ENCODE measurements around the gene PHACTR1.

PHACTR1 gene

DNA sequence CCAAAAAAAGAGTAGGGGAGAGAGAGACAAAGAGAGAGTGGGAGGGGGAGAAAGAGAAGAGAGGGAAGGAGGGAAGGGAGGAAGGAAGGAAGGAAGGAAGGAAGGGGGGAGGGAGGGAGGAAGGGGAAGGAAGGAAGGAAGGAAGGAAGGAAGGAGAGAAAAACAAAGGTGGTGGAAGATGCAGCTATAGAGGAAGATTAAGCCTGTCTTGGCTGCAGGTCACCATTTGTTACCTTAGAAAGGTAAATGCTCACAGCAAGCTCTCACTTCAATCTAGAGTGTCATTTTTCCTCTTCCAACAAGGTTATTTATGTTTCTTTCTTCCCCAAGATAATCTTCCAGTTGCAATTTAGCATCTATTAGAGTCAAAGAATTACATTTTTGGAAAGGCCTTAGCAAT, 284.0 kb downstream of the PHACTR1 start:
- H3K4me1 ChIP-seq (ENCODE audit: insufficient read depth, low read length), result peaks cover 7% of the 10 kb centered on the region
- no peak overlapping the region for H3K4me3 ChIP-seq (ENCODE audit: low read length)
- H3K9me3 ChIP-seq (ENCODE audit: insufficient read depth, low read depth, low read length), result no peaks in the 10 kb centered on the region
- H3K27ac ChIP-seq (ENCODE audit: low read length), result no peak overlapping the region
- H3K27me3 ChIP-seq (ENCODE audit: insufficient read depth, low read length), result no peaks in the 10 kb centered on the region
- H3K36me3 ChIP-seq (ENCODE audit: insufficient read depth, low read depth, low read length), result no peaks in the 10 kb centered on the region
- H3K9ac ChIP-seq (ENCODE audit: low read depth, low read length), result no peak overlapping the region

DNA sequence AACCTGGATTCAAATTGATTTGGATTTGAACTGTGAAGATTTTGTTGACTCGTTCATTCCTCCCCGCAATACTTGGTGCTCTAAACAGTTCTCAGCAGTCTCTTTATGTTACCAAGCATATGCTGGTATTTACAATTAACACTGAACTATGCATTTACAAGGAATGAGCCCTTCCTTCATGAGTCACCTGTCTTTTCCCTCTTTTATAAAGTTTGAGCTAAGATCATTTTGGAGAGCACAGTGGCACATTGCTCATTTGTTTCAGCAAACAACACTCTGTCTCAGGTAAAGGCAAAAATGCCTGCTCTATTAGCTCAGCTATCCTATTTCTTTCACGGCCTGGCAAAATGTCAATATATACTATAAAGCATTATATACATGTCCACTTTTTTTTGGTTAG, 285.4 kb downstream of the PHACTR1 start:
- H3K4me3 ChIP-seq (ENCODE audit: low read length), result no peak overlapping the region

DNA sequence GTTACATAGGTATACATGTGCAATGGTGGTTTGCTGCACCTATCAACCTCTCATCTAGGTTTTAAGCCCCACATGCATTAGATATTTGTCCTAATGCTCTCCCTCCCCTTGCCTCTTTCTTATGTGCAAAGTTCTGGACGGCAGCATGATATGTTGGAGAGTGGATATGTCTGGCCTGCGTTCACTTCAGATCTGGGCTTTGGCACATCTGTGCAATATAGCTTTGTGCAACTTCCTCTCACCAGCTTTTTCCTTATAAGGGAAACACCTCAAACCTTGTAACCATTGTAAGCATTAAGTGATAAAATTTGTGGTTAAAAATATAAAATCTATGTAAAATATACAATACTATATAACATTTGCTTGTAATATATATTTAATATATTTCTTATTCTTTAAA, 288.0 kb downstream of the PHACTR1 start:
- Histone ChIP-seq H3K4me1 (ENCODE audit: insufficient read depth, low read length) (peaks cover 7% of the 10 kb centered on the region), H3K36me3 (ENCODE audit: insufficient read depth, low read depth, low read length) (no peaks in the 10 kb centered on the region), H3K27ac (ENCODE audit: low read length) (no peak overlapping the region), H3K9ac (ENCODE audit: low read depth, low read length) (no peak overlapping the region), H3K4me3 (ENCODE audit: low read length) (no peak overlapping the region), H3K27me3 (ENCODE audit: insufficient read depth, low read length) (no peaks in the 10 kb centered on the region), H3K9me3 (ENCODE audit: insufficient read depth, low read depth, low read length) (no peaks in the 10 kb centered on the region)

More for the DNA sequence above, 285.4 kb downstream of the PHACTR1 start:
- H3K27me3 ChIP-seq (ENCODE audit: insufficient read depth, low read length), result no peaks in the 10 kb centered on the region
- no peak overlapping the region for H3K9ac ChIP-seq (ENCODE audit: low read depth, low read length)
- no peaks in the 10 kb centered on the region for H3K9me3 ChIP-seq (ENCODE audit: insufficient read depth, low read depth, low read length)
- H3K4me1 ChIP-seq (ENCODE audit: insufficient read depth, low read length), result peaks cover 7% of the 10 kb centered on the region
- H3K36me3 ChIP-seq (ENCODE audit: insufficient read depth, low read depth, low read length), result no peaks in the 10 kb centered on the region
- H3K27ac ChIP-seq (ENCODE audit: low read length), result no peak overlapping the region

DNA sequence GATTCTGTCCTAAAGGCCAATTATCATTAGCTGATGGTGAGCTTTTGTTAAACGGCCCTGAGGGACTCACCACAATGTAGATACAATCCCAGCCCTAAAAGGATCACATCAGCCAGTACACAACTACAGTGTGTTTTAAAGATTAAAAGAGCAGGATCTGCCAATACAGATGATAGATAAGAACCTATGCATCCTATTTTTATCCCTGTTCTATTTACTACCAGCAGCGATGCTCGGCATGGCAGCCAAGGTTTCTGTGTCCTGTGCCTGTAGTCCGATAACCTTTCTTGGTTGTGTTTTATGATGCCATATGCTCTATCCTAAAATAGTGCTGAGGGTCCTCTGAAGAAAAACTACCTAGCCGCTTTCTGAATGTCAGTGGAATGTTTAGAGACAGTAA, 289.4 kb downstream of the PHACTR1 start:
- no peaks in the 10 kb centered on the region for H3K36me3 ChIP-seq (ENCODE audit: insufficient read depth, low read depth, low read length)
- peaks cover 8% of the 10 kb centered on the region for H3K27me3 ChIP-seq (ENCODE audit: insufficient read depth, low read length)

DNA sequence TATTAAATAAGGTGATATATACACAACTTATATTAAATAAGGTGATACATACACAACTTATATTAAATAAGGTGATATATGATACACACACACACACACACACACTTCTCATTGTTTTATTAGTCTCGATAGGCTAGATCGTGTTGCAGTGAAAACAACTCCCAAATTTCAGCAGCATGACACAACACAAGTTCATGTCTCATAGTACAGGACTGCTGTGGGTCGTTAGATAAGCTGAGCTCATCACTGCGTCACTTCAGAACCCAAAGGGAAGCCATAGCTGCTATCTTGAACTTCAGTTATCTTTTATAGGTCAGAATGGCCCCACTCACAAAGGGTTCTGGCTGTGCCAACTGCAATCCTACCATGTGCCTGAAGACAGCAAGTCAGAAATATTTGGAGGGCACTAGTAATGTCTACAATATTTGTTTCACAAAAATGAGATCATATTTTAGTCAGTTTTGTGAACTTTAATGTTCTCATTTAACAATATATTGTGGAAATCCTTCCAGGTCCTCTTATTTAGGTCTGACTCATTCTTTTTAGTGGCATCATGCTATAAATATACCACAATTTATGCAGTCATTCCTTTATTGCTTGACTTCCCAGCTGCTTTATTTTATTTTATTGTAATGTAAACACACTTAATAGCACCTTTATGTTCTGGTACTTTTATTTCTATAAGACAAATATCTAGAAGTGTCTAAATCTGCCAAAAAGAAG, 290.2 kb downstream of the PHACTR1 start:
- Histone ChIP-seq H3K4me3 (ENCODE audit: low read length) (no peak overlapping the region), H3K27me3 (ENCODE audit: insufficient read depth, low read length) (peaks cover 15% of the 10 kb centered on the region), H3K4me1 (ENCODE audit: insufficient read depth, low read length) (peaks cover 3% of the 10 kb centered on the region), H3K27ac (ENCODE audit: low read length) (no peak overlapping the region), H3K9ac (ENCODE audit: low read depth, low read length) (no peak overlapping the region), H3K36me3 (ENCODE audit: insufficient read depth, low read depth, low read length) (no peaks in the 10 kb centered on the region), H3K9me3 (ENCODE audit: insufficient read depth, low read depth, low read length) (no peaks in the 10 kb centered on the region)

More for the DNA sequence above, 289.4 kb downstream of the PHACTR1 start:
- Histone ChIP-seq H3K27ac (ENCODE audit: low read length) (no peak overlapping the region), H3K9ac (ENCODE audit: low read depth, low read length) (no peak overlapping the region), H3K4me3 (ENCODE audit: low read length) (no peak overlapping the region), H3K4me1 (ENCODE audit: insufficient read depth, low read length) (peaks cover 7% of the 10 kb centered on the region), H3K9me3 (ENCODE audit: insufficient read depth, low read depth, low read length) (no peaks in the 10 kb centered on the region)

DNA sequence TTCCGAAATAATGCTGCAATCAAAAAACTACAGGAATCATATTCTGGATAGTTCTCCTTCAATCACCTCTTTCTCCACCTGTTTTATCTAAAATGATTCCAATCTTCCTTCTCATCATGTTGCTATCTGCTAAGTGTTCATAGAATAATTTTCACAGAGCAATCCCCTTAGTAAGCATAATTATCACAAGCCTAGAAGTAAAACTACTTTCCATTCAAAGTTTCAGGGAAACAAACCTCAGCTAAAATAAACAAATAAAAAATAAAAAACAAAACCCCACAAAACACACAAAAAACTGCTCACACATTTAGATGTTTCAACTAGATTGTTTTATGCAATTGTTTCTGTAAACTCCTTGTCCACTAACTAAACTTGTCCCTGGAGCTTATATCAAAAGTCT, 291.2 kb downstream of the PHACTR1 start:
- Histone ChIP-seq H3K9ac (ENCODE audit: low read depth, low read length) (no peak overlapping the region), H3K4me3 (ENCODE audit: low read length) (no peak overlapping the region), H3K4me1 (ENCODE audit: insufficient read depth, low read length) (peaks cover 3% of the 10 kb centered on the region; the same call in 1 of the 2 replicates), H3K36me3 (ENCODE audit: insufficient read depth, low read depth, low read length) (no peaks in the 10 kb centered on the region), H3K9me3 (ENCODE audit: insufficient read depth, low read depth, low read length) (no peaks in the 10 kb centered on the region), H3K27ac (ENCODE audit: low read length) (no peak overlapping the region), H3K27me3 (ENCODE audit: insufficient read depth, low read length) (peaks cover 25% of the 10 kb centered on the region)

DNA sequence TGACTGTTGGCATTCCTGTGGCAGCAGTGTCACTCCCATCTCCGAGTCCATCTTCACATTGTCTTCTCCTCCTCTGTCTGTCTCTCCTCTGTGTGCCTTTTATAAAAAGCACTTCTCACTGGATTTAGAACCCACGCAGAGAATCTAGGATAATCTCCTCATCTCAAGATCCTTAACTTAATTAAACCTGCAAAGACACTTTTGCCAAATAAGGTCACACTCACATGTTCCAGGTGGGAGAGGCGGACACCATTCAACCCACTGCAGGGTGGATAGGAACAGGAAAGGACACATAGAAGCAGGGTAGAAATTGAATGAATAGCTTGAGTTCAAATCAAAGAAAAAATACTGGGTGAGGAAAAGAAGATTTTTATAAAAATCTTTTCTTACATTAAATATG, 292.5 kb downstream of the PHACTR1 start:
- Histone ChIP-seq H3K4me1 (ENCODE audit: insufficient read depth, low read length) (peaks cover 8% of the 10 kb centered on the region; the same call in 1 of the 2 replicates), H3K36me3 (ENCODE audit: insufficient read depth, low read depth, low read length) (no peaks in the 10 kb centered on the region), H3K27ac (ENCODE audit: low read length) (no peak overlapping the region), H3K27me3 (ENCODE audit: insufficient read depth, low read length) (peaks cover 36% of the 10 kb centered on the region), H3K9ac (ENCODE audit: low read depth, low read length) (no peak overlapping the region), H3K4me3 (ENCODE audit: low read length) (no peak overlapping the region), H3K9me3 (ENCODE audit: insufficient read depth, low read depth, low read length) (no peaks in the 10 kb centered on the region)

DNA sequence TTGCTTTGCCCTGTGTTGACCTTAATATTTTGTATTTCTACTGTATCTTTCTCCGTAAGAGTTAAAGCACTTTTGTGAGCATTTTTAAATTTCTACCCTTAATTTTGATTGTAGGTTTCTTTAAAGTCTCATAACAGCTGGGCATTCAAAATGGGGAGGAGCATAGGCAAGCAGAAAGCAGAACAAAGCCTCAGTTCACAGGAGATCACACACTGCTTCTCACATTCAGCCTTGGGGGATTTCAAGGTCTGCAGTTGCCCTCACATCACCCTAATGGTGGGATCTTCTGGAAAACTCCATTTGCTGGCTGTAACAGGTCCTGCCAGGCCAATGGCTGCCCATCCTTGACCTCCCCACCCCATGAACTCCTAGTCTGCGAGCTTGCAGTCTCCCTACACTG, 292.9 kb downstream of the PHACTR1 start:
- Histone ChIP-seq H3K36me3 (ENCODE audit: insufficient read depth, low read depth, low read length) (no peaks in the 10 kb centered on the region), H3K9ac (ENCODE audit: low read depth, low read length) (no peak overlapping the region), H3K27me3 (ENCODE audit: insufficient read depth, low read length) (peaks cover 40% of the 10 kb centered on the region), H3K27ac (ENCODE audit: low read length) (no peak overlapping the region), H3K4me3 (ENCODE audit: low read length) (no peak overlapping the region), H3K4me1 (ENCODE audit: insufficient read depth, low read length) (peaks cover 8% of the 10 kb centered on the region; the same call in 1 of the 2 replicates), H3K9me3 (ENCODE audit: insufficient read depth, low read depth, low read length) (no peaks in the 10 kb centered on the region)

DNA sequence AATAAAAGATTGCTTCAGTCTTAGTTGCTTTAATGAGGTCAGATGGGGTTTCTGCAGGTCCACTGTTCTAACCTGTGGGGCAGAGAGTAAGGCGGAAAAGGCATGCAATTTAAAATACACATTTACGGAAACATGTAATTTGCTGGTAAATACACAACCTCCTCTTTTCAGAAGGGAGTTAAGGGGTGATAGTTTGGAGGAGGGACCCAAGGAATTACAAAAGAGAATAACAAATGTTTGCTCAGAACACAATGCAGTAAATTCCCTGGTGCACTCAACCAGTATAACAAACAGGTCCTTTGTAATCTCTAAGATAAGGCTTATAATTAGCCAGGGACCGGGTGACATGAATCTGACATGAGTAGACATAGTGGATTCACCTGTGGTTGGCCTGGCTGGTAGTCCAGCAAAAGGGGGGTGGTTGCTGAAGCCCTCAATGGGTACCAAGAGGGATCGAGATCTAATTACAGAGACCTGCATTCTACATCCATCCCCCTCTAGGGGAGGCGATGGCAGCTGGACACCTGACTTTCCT, 295.1 kb downstream of the PHACTR1 start:
- Histone ChIP-seq H3K36me3 (ENCODE audit: insufficient read depth, low read depth, low read length) (no peaks in the 10 kb centered on the region), H3K27me3 (ENCODE audit: insufficient read depth, low read length) (peaks cover 63% of the 10 kb centered on the region), H3K9ac (ENCODE audit: low read depth, low read length) (no peak overlapping the region), H3K9me3 (ENCODE audit: insufficient read depth, low read depth, low read length) (no peaks in the 10 kb centered on the region), H3K27ac (ENCODE audit: low read length) (no peak overlapping the region), H3K4me3 (ENCODE audit: low read length) (no peak overlapping the region), H3K4me1 (ENCODE audit: insufficient read depth, low read length) (peaks cover 12% of the 10 kb centered on the region; the same call in 1 of the 2 replicates)

DNA sequence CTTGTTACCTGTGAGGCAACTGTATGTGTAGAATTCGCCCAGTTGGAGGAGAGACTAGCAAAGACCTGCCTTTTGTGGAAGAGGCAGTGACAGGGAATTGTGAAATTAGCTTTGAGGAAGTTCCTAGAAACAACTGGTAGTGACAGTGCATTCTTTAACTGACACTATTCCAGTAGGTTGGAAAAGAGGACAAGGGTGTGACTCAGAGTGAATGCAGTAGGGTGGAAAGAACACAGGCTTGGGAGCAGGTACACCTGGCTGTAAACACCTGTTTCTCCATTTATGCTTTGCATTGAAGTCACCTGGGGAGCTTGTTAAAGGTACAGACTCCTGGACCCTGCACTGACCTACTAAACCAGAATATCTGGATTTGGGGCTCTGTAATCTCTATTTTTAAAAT, 295.7 kb downstream of the PHACTR1 start:
- H3K9me3 ChIP-seq (ENCODE audit: insufficient read depth, low read depth, low read length), result no peaks in the 10 kb centered on the region
- H3K36me3 ChIP-seq (ENCODE audit: insufficient read depth, low read depth, low read length), result no peaks in the 10 kb centered on the region
- peaks cover 12% of the 10 kb centered on the region; the same call in 1 of the 2 replicates for H3K4me1 ChIP-seq (ENCODE audit: insufficient read depth, low read length)
- no peak overlapping the region for H3K9ac ChIP-seq (ENCODE audit: low read depth, low read length)
- peaks cover 64% of the 10 kb centered on the region for H3K27me3 ChIP-seq (ENCODE audit: insufficient read depth, low read length)
- H3K4me3 ChIP-seq (ENCODE audit: low read length), result peak overlapping the region; percentile 84; the same call in 1 of the 2 replicates
- no peak overlapping the region for H3K27ac ChIP-seq (ENCODE audit: low read length)

DNA sequence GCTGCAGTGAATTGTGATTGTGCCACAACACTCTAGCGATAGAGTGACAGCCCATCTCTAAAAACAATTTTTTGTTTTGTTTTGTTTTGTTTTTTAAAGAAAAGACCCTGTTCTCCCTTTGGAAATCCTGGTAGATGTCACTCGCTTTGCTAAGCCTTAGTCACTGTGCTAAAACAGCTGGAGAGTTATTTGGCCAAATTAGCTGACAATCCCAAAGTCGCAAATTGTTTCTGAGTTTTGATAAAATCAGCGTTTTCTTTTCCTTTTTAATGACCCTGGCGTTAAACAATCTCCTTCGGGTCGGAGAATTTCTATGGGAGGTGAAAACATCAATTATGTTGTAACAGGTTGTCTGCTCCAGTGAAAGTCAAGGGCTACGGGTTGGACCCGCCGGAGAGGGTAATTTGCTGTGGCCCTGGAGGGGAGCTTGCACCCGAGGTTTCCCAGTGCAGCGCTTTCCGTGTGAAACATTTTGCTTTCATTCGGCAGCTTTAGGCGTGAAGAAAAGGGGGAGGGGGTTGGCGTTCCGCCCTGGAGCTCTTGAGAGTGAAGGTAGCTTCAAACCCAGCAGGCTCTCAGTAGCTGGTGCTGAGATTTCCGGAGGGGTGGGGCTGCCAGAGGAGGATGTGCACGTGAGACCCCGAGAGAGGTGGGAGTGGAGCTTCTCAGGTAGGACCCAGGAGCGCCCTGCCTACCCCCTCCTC, 296.6 kb downstream of the PHACTR1 start:
- Histone ChIP-seq H3K27me3 (ENCODE audit: insufficient read depth, low read length) (peaks cover 64% of the 10 kb centered on the region), H3K9ac (ENCODE audit: low read depth, low read length) (no peak overlapping the region), H3K4me3 (ENCODE audit: low read length) (peak overlapping the region; percentile 84), H3K9me3 (ENCODE audit: insufficient read depth, low read depth, low read length) (no peaks in the 10 kb centered on the region), H3K27ac (ENCODE audit: low read length) (no peak overlapping the region), H3K4me1 (ENCODE audit: insufficient read depth, low read length) (peaks cover 12% of the 10 kb centered on the region; the same call in 1 of the 2 replicates), H3K36me3 (ENCODE audit: insufficient read depth, low read depth, low read length) (no peaks in the 10 kb centered on the region)
